ENCODE data around the gene MCTS1.
"Not testable (repeated sequence)": the region's sequence is repeated elsewhere in the genome, so short reads cannot be mapped to it uniquely, and the experiment has no call there.

MCTS1 gene

GRCh38 chrX:120629667-120630537 is 26.0 kb downstream of the MCTS1 start, which contains the start of gene C1GALT1C1:
Gene C1GALT1C1, minus strand, starts transcription at chrX:120630054. Its CDS starts 2,888 bp downstream, at chrX:120627166.
- peak; percentile 94 for DNase-seq

DNA sequence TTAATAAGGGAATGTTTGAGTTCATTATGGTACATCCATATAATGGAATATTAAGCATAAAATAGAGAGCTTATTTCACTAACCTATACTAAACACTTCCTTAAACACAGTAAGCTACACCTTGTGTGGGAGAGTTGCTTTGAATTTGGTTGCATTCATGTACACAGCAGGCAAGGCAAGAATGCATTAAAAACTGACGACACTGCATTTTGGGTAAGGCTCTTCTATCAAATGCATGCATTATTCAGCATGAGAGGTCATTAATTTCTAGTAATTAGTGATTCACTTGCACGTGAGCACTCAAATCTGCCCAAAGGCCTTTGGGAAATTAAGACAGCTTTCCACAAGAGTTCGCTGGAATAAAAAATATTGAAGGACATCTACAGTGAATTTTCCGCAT is 34.7 kb downstream of the MCTS1 start:
- DNase-seq: no peak

DNA sequence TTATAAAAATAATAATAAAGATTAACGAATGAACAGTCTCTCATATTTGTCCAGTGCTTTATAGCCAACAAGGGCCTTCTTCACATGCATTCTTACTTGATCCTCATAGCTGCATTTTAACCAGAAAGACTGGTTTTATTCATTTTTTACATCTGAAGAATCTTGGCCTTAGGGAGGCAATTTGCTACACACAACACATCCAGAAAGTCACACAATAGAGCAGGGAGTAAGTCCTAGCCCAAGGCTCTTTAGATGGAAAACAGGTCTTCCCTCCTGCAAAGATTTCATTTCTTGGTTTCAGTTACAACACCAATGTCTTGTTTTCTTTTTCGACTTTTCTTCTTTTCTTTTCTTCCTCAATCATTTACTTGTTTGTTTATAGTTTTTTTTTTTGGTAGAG is 39.0 kb downstream of the MCTS1 start:
- DNase-seq: no peak

- DNase-seq: no peak
Observed at GRCh38 chrX:120647127-120647526, 43.2 kb downstream of the MCTS1 start.

- not testable (repeated sequence) for DNase-seq
Observed at GRCh38 chrX:120652256-120652655, 48.4 kb downstream of the MCTS1 start.

- DNase-seq: no peak
Observed at GRCh38 chrX:120653000-120653399, 49.1 kb downstream of the MCTS1 start.

DNA sequence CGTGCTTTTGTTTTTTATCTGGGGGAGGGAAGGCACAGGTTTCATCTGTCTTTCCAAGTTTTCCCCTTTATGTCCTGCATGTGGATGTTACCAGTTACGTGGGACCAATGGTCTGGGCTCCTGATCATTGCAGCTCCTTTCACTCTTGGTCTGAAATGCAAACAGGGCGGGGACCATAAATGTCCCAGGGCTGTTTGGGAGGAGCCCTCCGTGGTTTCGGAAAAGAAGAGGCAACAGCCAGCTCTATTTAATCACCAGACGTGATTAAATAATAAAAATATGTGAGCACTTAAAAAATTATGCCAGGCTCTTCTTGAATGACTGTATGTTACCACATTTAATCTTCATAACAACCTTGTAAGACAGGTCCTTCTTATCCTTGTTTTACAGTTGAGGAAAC is 56.7 kb downstream of the MCTS1 start:
- no peak for DNase-seq

Data from CD4-positive, alpha-beta T cell treated with Interleukin-15 for 1 hour (primary cell).